Muscle layer of colon (tissue), 2 donors: Measurements from ENCODE around the gene IFNLR1.

ENCODE experiments used
- H3K27ac ChIP-seq: one replicate; pipeline ENCODE4 v1.7.0; 2013; ENCODE audit warnings: low read depth, mild to moderate bottlenecking, low read length, moderate library complexity
- H3K27me3 ChIP-seq, 2 donors: one replicate each; pipeline ENCODE4 v1.7.0; 2013; ENCODE audit warnings: low read length in 2 of 2, mild to moderate bottlenecking in 2 of 2; ENCODE audit not compliant: insufficient read depth in 2 of 2, control insufficient read depth in 1 of 2
- H3K36me3 ChIP-seq: one replicate; pipeline ENCODE4 v1.7.0; 2013; ENCODE audit warnings: mild to moderate bottlenecking, low read length; ENCODE audit not compliant: insufficient read depth
- H3K4me1 ChIP-seq: one replicate; pipeline ENCODE4 v1.7.0; 2013; ENCODE audit warnings: mild to moderate bottlenecking, low read length; ENCODE audit not compliant: insufficient read depth
- H3K4me3 ChIP-seq, 2 donors: one replicate each; pipeline ENCODE4 v1.7.0; 2013; ENCODE audit warnings: low read length in 2 of 2, low read depth in 1 of 2, mild to moderate bottlenecking in 1 of 2, moderate library complexity in 1 of 2
- H3K9ac ChIP-seq: one replicate; pipeline ENCODE4 v1.7.0; 2013; ENCODE audit warnings: low read length
- H3K9me3 ChIP-seq: one replicate; pipeline ENCODE4 v1.7.0; 2013; ENCODE audit warnings: mild to moderate bottlenecking, low read length
- donor health status: abdominal sarcoma.
- donor health status: Adenocarcinoma of cecum.

IFNLR1 gene

DNA sequence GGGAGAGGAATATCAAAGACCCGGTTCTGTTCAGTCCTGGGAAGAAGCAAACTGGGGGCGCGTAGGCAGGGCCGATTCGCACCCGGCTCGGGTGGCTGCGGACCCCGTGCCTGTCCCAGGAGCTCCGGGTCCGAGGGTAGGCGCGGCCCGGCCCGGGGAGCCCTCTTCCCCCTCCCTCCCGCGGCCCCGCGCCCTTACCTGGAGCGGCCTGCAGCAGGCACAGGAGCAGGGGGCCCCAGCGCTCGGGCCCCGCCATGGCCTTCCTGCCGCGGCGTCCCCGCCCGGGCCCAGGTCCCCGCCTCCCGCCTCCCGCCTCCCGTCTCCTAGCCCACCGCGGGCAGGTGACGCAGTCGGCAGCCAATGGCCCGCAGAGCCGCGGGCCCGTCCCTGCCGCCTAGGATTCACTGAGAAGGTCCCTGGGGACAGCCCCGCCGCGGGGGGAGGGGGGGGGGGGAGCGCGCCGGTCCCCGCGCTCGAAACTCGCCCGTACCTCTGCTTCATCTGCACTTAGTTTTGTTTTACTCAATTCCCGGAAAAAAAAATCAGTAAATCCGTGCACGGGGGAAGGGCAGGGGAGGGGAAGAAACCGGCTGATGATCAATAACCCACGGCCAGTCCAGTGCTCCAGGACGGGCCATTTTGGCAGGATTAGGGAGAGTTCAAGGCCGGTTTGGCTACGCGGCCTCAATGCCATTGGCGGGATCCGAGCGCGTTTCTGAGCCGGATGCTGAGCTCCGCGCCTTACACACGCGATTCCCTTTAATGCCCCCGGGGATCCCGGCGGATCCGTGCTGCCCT is at the start of gene IFNLR1:
TSS of gene IFNLR1 (minus strand) at position 297 of the 798 bp plus-strand sequence. CDS start at position 256, 41 bp downstream.
- H3K9ac ChIP-seq, result peak within 1 kb of the TSS; percentile 15
- H3K27ac ChIP-seq, result no peak within 1 kb of the TSS
- H3K4me3 ChIP-seq, result peak within 1 kb of the TSS; percentile 63 to 71
- H3K9me3 ChIP-seq, result no peaks in the 10 kb centered on the region
- peaks cover 9% of the 10 kb centered on the region for H3K4me1 ChIP-seq
- no peaks in the 10 kb centered on the region for H3K36me3 ChIP-seq
- peaks cover 0 to 14% of the 10 kb centered on the region in 2 donors for H3K27me3 ChIP-seq

DNA sequence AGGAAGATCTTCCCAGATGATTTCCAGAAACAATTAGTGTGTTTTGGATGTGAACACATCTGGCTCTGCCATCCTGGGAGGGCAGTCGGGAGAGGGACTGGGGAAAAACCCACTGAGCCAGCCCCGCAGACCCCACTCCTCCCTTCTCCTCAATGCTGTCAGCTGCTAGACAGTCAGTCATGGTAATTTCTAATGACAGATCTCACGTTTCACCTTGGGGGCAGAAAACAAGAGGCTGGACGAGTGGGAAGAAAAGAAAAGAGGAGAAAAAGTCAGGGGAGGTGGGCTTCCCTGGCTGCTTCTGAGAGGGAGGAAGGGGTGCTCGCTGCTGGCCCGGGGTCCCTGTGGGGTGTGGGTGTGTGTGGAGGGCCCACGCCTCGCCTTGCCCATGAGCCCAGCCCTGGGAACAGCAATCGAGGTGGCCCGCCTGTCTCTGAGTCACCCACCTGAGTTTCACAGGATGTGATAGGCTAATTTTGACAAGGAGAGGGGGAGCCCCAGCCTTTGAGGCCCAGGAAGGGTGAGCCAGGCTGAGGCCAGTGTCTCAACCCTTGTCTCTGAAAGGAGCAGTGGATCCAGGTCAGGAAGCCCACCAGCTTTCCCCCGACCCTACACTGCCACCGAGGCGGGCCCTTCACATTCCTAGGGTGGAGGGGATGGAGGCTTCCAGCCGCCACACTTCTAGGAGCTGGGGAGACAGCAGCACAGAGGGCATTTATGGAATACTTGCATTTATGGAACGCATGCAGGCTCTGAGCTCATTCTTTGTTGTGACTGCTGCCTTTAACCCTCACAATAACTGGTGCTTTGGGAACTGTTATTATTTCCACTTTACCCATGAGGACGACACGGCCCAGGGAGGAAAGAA is 49.1 kb upstream of the IFNLR1 start:
- H3K36me3 ChIP-seq, result no peaks in the 10 kb centered on the region
- H3K9ac ChIP-seq, result no peak overlapping the region
- no peak overlapping the region for H3K27ac ChIP-seq
- no peak overlapping the region for H3K4me3 ChIP-seq
- H3K9me3 ChIP-seq, result no peaks in the 10 kb centered on the region
- H3K27me3 ChIP-seq, result no peaks in the 10 kb centered on the region
- no peaks in the 10 kb centered on the region for H3K4me1 ChIP-seq

DNA sequence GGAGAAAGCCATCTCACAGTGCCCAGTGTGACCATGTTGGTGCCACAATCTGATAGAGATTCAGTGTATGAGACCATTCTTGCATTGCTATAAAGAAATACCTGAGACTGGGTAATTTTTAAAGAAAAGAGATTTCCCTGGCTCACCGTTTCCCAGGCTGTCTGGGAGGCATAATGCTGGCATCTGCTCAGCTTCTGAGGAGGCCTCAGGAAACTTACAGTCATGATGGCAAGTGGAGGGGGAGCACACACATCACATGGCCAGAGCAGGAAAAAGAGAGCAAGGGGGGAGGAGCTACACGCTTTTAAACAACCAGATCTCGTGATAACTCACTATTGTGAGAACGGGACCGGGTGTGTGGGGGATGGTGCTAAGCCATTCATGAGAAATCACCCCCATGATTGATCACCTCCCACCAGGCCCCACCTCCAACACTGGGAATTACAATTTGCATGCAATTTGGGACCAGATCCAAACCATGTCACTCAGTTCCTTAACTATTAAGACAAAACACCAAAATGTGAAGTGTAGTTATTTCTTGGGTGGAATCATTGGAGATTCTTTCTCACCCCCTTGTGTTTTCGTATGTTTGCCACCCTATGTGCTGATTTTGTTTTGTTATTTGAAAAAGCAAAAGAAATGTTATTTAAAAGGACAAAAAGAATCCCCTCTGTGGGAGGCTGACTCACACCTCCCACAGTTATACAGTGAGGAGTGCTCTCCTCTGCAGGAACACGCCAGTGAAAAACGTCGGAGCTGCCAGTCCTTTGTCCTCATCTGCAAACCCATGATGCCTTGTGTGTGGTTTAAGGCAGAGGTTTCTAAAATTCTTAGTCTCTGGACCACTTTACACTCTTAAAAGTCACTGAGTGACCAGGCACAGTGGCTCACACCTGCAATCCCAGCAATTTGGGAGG is 46.9 kb upstream of the IFNLR1 start:
- Histone ChIP-seq H3K9ac (no peak overlapping the region), H3K4me1 (no peaks in the 10 kb centered on the region), H3K4me3 (no peak overlapping the region), H3K27me3 (no peaks in the 10 kb centered on the region), H3K27ac (no peak overlapping the region), H3K9me3 (no peaks in the 10 kb centered on the region), H3K36me3 (no peaks in the 10 kb centered on the region)

DNA sequence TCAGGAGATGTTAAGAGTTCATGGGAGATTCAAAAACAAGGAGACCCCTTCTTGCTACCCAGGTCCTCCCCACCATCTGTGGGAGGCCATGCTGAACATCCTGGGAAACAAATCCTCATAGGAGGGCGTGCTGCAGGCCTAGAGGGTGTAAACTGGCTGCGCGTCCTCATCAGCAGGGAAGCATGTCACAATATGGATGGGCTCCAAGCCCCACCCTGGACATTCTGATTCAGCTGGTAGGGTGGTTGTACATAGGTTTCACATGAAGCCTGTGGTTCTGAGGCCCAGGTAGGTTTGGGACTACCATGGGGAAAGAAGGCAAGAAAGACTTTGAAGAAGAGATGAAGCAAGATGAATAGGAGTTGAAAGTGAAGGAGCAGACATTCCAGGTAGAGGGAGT is 44.6 kb upstream of the IFNLR1 start:
- no peak overlapping the region for H3K4me3 ChIP-seq
- H3K9ac ChIP-seq, result no peak overlapping the region
- H3K4me1 ChIP-seq, result no peaks in the 10 kb centered on the region
- no peaks in the 10 kb centered on the region for H3K27me3 ChIP-seq
- no peaks in the 10 kb centered on the region for H3K9me3 ChIP-seq
- no peaks in the 10 kb centered on the region for H3K36me3 ChIP-seq
- no peak overlapping the region for H3K27ac ChIP-seq

DNA sequence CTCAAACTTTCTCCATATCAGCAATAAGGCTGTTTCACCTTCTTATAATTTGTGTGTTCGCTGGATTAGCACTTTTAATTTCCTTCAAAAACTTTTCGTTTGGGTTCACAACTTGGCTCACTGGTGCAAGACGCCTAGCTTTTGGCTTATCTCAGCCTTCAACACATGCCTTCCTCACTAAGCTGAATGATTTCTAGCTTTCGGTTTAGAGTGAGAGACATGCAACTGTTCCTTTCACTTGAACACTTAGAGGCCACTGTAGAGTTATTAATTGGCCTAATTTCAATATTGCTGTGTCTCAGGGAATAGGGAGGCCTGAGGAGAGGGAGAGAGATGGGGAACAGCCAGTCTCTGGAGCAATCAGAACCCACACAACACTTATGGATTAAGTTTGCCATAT is 41.2 kb upstream of the IFNLR1 start:
- Histone ChIP-seq H3K4me3 (no peak overlapping the region), H3K9ac (no peak overlapping the region), H3K36me3 (no peaks in the 10 kb centered on the region), H3K4me1 (no peaks in the 10 kb centered on the region), H3K27ac (no peak overlapping the region), H3K9me3 (no peaks in the 10 kb centered on the region), H3K27me3 (no peaks in the 10 kb centered on the region)

DNA sequence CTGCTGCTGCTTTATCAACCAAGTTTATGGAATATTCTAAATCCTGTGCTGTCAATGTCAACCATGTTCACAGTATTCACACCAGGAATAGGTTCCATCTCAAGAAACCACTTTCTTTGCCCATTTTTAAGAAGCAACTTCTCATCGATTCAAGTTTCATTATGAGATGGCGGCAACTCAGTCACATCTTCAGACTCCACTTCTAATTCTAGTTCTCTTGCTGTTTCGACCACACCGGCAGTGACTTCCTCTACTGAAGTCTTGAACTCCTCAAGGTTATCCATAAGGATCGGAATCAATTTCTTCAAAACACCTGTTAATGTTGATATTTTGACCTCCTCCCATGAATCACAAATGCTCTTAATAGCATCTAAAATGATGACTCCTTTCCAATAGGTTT is 39.7 kb upstream of the IFNLR1 start:
- H3K4me1 ChIP-seq, result no peaks in the 10 kb centered on the region
- no peak overlapping the region for H3K9ac ChIP-seq
- no peaks in the 10 kb centered on the region for H3K27me3 ChIP-seq
- H3K27ac ChIP-seq, result no peak overlapping the region
- no peaks in the 10 kb centered on the region for H3K9me3 ChIP-seq
- no peaks in the 10 kb centered on the region for H3K36me3 ChIP-seq
- H3K4me3 ChIP-seq, result no peak overlapping the region

DNA sequence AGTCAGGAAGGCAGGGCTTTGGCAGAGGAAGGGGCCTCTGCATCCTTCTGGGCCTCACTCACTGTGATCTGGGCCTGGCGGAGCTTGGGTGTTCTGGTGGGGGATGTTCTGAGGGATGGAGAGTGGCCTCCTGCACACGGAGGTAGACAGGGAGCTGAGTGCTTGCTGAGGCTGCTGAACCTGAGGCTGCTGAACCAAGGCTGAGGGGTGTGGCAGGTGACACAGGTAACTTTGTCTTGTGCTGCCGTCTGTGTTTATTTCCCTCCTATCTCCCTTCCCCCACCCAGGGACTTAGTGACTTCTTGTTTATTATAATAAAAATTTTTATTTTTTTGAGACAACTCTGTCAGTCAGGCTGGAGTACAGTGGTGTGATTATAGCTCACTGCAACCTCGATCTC is 37.7 kb upstream of the IFNLR1 start:
- Histone ChIP-seq H3K27ac (no peak overlapping the region), H3K4me3 (no peak overlapping the region), H3K27me3 (no peaks in the 10 kb centered on the region), H3K4me1 (no peaks in the 10 kb centered on the region), H3K9ac (no peak overlapping the region), H3K36me3 (no peaks in the 10 kb centered on the region), H3K9me3 (no peaks in the 10 kb centered on the region)

DNA sequence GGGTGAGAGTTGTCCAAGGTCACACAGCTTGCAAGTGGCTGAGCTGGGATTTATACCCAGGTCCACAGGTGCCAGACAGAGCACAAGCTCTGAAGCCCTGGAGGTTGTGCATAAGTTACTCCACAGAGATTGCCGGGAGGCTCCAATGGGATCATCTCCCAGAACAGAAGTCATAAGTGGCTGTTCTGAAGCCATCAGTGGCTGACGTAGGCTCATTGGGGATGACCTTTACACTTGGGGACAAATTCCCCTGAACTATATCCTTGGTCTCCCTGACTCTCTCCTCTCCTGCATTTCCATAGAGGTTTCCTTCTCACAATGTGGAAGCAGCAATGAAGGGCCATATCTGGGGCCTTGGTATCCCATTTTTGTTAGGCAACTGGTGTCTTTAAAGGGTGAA is 37.0 kb upstream of the IFNLR1 start:
- Histone ChIP-seq H3K36me3 (no peaks in the 10 kb centered on the region), H3K9ac (no peak overlapping the region), H3K27ac (no peak overlapping the region), H3K4me3 (no peak overlapping the region), H3K27me3 (no peaks in the 10 kb centered on the region), H3K9me3 (no peaks in the 10 kb centered on the region), H3K4me1 (no peaks in the 10 kb centered on the region)

DNA sequence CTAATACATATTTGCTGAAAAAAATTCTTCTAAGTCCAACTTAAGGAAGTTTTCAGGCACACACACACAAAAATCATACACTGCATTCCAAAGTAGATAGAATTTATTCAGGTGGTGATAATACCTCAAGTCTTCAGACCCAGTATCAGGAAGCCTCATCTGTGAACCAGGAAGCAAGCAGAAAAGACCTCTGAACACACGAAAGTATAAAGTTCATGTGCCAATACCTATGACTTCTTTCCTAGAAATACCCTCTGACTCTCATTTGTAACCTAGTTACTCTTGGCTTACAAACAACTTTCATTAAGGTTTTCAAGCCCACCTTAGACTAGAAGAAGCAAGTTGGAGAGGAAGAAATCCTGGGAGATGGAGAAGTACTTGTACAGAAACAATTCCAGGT is 35.7 kb upstream of the IFNLR1 start:
- no peaks in the 10 kb centered on the region for H3K4me1 ChIP-seq
- no peak overlapping the region for H3K27ac ChIP-seq
- no peaks in the 10 kb centered on the region for H3K27me3 ChIP-seq
- H3K36me3 ChIP-seq, result no peaks in the 10 kb centered on the region
- no peak overlapping the region for H3K9ac ChIP-seq
- H3K4me3 ChIP-seq, result no peak overlapping the region
- H3K9me3 ChIP-seq, result no peaks in the 10 kb centered on the region

DNA sequence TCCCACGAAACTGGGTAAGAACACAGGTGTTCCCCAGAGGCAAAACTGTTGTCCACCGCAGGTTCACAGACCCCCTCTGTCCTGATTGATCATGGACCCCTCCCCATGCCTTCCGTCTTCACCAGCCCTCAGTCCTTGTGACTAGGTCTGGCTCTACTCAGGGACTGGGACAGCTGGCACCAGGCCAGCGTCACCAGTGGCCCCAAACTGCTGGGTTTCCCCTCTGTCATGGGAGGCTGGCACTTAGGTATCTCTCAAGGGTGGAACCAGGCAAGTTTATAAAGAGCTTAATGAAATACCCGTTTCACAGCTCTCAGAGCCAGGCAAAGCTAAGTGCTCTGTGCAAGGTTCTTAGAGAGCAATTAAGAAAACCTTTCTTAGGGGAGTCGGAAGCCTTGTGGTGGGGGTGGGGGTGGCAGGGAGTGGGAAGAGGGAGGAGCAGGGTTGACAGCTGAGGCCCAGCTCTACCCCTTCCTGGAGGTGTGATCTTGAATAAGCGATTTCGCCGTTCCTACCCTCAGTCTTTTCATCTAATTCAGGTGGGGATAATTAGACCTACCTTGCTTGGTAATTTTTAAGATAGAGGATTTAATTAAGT is 35.0 kb upstream of the IFNLR1 start:
- peaks cover under 1% of the 10 kb centered on the region for H3K4me1 ChIP-seq
- H3K4me3 ChIP-seq, result no peak overlapping the region
- no peaks in the 10 kb centered on the region for H3K9me3 ChIP-seq
- peaks cover 0 to 4% of the 10 kb centered on the region in 2 donors for H3K27me3 ChIP-seq
- no peaks in the 10 kb centered on the region for H3K36me3 ChIP-seq
- H3K27ac ChIP-seq, result no peak overlapping the region
- no peak overlapping the region for H3K9ac ChIP-seq

DNA sequence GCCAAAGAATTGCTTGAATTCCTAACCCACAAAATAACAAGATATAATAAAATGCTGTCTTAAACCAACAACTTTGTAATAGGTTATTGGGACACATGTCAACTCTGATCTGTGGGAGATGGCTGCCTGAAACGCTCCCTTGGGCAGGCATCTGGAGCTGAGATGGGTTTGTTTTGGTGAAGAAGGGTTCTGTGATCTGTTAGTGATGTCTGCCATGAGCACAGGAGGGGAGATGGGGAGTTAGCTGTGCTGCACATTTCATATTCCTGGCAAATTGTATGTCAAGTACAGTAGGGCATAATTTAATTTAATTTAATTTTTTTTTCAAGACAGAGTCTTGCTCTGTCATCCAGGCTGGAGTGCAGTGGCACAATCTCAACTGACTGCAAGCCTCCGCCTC is 34.2 kb upstream of the IFNLR1 start:
- Histone ChIP-seq H3K9me3 (no peaks in the 10 kb centered on the region), H3K27me3 (peaks cover 0 to 7% of the 10 kb centered on the region in 2 donors), H3K9ac (no peak overlapping the region), H3K27ac (no peak overlapping the region), H3K4me1 (peaks cover 9% of the 10 kb centered on the region), H3K36me3 (no peaks in the 10 kb centered on the region), H3K4me3 (no peak overlapping the region)
